GM12878 (cell line): ENCODE measurements around the gene FILIP1L. TPM values are rescaled to one million over a fixed set of nuclear protein-coding genes. Genes with fewer than 3 reads are reported as not detected.

Experiments
- CEBPB ChIP-seq, 2 experiments: fragments of 150-350 bp in 1 of 2; IDR thresholded peaks; 2 replicates each; pipeline ENCODE4 v1.6.1; 2012 to 2014; ENCODE audit warnings: low read depth in 2 of 2, low read length in 2 of 2, borderline replicate concordance in 1 of 2, inconsistent platforms in 1 of 2
- CHD2 ChIP-seq: IDR thresholded peaks from 2 replicates; pipeline ENCODE4 v1.6.1; 2011; ENCODE audit warnings: low read depth, low read length, improper control_type of control experiment, borderline replicate concordance
- EP300 ChIP-seq, 2 experiments: fragments of 150-350 bp in 1 of 2; IDR thresholded peaks; 2 replicates each; pipeline ENCODE4 v1.6.1; 2011 to 2012; ENCODE audit warnings: low read depth in 2 of 2, low read length in 2 of 2, borderline replicate concordance in 1 of 2, improper control_type of control experiment in 1 of 2, inconsistent platforms in 1 of 2; ENCODE audit not compliant: control insufficient read depth in 1 of 2
- HDGF ChIP-seq: fragments of 450-650 bp; IDR thresholded peaks from 2 replicates; pipeline ENCODE4 v1.6.1; 2016; ENCODE audit warnings: antibody characterized with exemption
- IKZF2 ChIP-seq, 2 experiments: fragments of 450-650 bp; IDR thresholded peaks; 2 replicates each; pipeline ENCODE4 v1.6.1; 2017; ENCODE audit warnings: mild to moderate bottlenecking in 2 of 2, moderate library complexity in 2 of 2
- LARP7 ChIP-seq: fragments of 450-650 bp; IDR thresholded peaks from 2 replicates; pipeline ENCODE4 v1.6.1; 2017; ENCODE audit warnings: mild to moderate bottlenecking
- NR2F1 ChIP-seq: fragments of 450-650 bp; conservative IDR thresholded peaks from 2 replicates; pipeline ENCODE4 v1.6.1; 2017; ENCODE audit warnings: mild to moderate bottlenecking
- RCOR1 ChIP-seq: conservative IDR thresholded peaks from 2 replicates; pipeline ENCODE4 v1.6.1; 2012; ENCODE audit warnings: low read depth, low read length, improper control_type of control experiment
- SMC3 ChIP-seq: IDR thresholded peaks from 2 replicates; pipeline ENCODE4 v1.6.1; 2011; ENCODE audit warnings: low read length, improper control_type of control experiment, borderline replicate concordance
- STAT1 ChIP-seq: fragments of 450-650 bp; conservative IDR thresholded peaks from 2 replicates; pipeline ENCODE4 v1.6.1; 2014; ENCODE audit warnings: antibody characterized with exemption, mild to moderate bottlenecking
- STAT3 ChIP-seq: IDR thresholded peaks from 2 replicates; pipeline ENCODE4 v1.6.1; 2011; ENCODE audit warnings: low read depth, low read length, improper control_type of control experiment
- TAF1 ChIP-seq: IDR thresholded peaks from 2 replicates; pipeline ENCODE4 v1.6.1; 2011; ENCODE audit warnings: mild to moderate bottlenecking, low read depth, low read length, borderline replicate concordance
- ZNF24 ChIP-seq: fragments of 450-650 bp; IDR thresholded peaks from 2 replicates; pipeline ENCODE4 v1.6.1; 2017; ENCODE audit warnings: antibody characterized with exemption, mild to moderate bottlenecking
- ZNF274 ChIP-seq: IDR thresholded peaks from one replicate; pipeline ENCODE4 v1.8.0; 2011; ENCODE audit not compliant: insufficient read length, insufficient read depth
- polyA plus RNA-seq, 11 experiments: library from polyadenylated mRNA; depleted of rRNA in 4 of 11; unstranded in 6 of 11; stranded (reverse) in 5 of 11; fragments of >200 nt; fragmentation: Nextera tagmentation in 4 of 11; fragmentation: Illumina TruSeq in 1 of 11; extraction: Ambion mirVana in 4 of 11; extraction: Trizol in 1 of 11; gene quantifications; 1 replicate in 1 of 11; 2 replicates in 10 of 11; pipeline versions ENCODE4 v1.2.1 to v1.2.3, GENCODE V29; 2011 to 2016; ENCODE audit warnings: inconsistent platforms in 2 of 11, missing spikeins in 2 of 11, low read depth in 1 of 11
- total RNA-seq, 4 experiments: library from RNA; depleted of rRNA in 3 of 4; stranded (reverse); fragments of >200 nt in 3 of 4; fragmentation: Illumina TruSeq in 1 of 4; extraction: Trizol in 1 of 4; gene quantifications; 2 replicates each; pipeline versions ENCODE4 v1.2.1 to v1.2.3, GENCODE V29; 2013 to 2021
- TF ChIP-seq, protein P1 (sequence below): fragments of 450-650 bp; IDR thresholded peaks from 2 replicates; pipeline ENCODE4 v1.6.1; 2018; ENCODE audit warnings: borderline replicate concordance, mild to moderate bottlenecking; ENCODE audit not compliant: partially characterized antibody
- TF ChIP-seq, protein P2 (sequence below): fragments of 450-650 bp; IDR thresholded peaks from 2 replicates; pipeline ENCODE4 v1.6.1; 2017; ENCODE audit warnings: mild to moderate bottlenecking, low read depth, inconsistent platforms; ENCODE audit not compliant: poor library complexity, severe bottlenecking
- TF ChIP-seq, protein P3 (sequence below): IDR thresholded peaks from 2 replicates; pipeline ENCODE4 v1.6.1; 2011; ENCODE audit warnings: mild to moderate bottlenecking, low read depth, low read length, moderate library complexity; ENCODE audit not compliant: insufficient replicate concordance
- TF ChIP-seq, protein P4 (sequence below): IDR thresholded peaks from 2 replicates; pipeline ENCODE4 v1.6.1; 2011; ENCODE audit warnings: borderline replicate concordance, low read depth, mild to moderate bottlenecking, moderate library complexity, low read length; ENCODE audit not compliant: insufficient read depth, poor library complexity, severe bottlenecking
- TF ChIP-seq, protein P5 (sequence below): fragments of 450-650 bp; IDR thresholded peaks from 2 replicates; pipeline ENCODE4 v1.6.1; 2017; ENCODE audit warnings: mild to moderate bottlenecking, moderate library complexity

Gene FILIP1L
- total and polyA plus RNA-seq, 10 of the 15 experiments (the other 5 are each of a cell fraction or from before 2014, with no cell fraction given), result 0.24 to 6.1 (median 3.5) TPM

DNA sequence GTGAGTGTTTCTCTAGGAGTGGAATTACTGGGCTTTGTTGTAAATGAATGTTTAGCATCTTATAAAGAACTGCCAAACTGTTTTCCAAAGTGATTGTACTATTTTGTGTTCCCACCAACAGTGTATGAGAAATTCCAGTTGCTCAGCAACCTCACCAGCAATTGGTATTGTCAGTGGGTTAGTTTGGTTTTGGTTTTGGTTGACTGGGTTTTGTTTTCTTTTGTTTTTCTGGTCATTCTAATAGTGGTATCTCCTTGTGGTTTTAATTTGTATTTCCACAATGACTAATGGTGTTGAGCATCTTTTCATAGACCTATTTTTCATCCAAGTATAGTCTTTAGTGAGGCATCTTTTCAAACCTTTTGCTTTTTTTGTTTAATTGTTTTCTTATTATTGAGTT is 27.1 kb downstream of the FILIP1L start (continued):
- TF ChIP-seq EP300 (IDR thresholded peaks at IDR 0.05; ENCODE audit: borderline replicate concordance in 1 of 2, control insufficient read depth in 1 of 2, low read depth in 2 of 2, low read length in 2 of 2) (peak; percentile 68 to 91; a peak in 3 of 4 replicates), NR2F1 (0 out of 2 replicates have a peak, but pooled peaks have one; percentile 15), ZNF274 (no peak), CHD2 (no peak), STAT3 (no peak), SMC3 (no peak; the same call in 1 of the 2 replicates), IKZF2 (IDR thresholded peaks at IDR 0.05) (peak; percentile 88 to 91), RCOR1 (no peak), LARP7 (no peak), HDGF (no peak), TAF1 (no peak), STAT1 (no peak), CEBPB (IDR thresholded peaks at IDR 0.05; ENCODE audit: borderline replicate concordance in 1 of 2, low read depth in 2 of 2, low read length in 2 of 2) (no peak; a peak in 1 of 4 replicates), ZNF24 (no peak)
- TF ChIP-seq, protein P1, sequence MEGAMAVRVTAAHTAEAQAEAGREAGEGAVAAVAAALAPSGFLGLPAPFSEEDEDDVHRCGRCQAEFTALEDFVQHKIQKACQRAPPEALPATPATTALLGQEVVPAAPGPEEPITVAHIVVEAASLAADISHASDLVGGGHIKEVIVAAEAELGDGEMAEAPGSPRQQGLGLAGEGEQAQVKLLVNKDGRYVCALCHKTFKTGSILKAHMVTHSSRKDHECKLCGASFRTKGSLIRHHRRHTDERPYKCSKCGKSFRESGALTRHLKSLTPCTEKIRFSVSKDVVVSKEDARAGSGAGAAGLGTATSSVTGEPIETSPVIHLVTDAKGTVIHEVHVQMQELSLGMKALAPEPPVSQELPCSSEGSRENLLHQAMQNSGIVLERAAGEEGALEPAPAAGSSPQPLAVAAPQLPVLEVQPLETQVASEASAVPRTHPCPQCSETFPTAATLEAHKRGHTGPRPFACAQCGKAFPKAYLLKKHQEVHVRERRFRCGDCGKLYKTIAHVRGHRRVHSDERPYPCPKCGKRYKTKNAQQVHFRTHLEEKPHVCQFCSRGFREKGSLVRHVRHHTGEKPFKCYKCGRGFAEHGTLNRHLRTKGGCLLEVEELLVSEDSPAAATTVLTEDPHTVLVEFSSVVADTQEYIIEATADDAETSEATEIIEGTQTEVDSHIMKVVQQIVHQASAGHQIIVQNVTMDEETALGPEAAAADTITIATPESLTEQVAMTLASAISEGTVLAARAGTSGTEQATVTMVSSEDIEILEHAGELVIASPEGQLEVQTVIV, result no peak
- TF ChIP-seq, protein P2, sequence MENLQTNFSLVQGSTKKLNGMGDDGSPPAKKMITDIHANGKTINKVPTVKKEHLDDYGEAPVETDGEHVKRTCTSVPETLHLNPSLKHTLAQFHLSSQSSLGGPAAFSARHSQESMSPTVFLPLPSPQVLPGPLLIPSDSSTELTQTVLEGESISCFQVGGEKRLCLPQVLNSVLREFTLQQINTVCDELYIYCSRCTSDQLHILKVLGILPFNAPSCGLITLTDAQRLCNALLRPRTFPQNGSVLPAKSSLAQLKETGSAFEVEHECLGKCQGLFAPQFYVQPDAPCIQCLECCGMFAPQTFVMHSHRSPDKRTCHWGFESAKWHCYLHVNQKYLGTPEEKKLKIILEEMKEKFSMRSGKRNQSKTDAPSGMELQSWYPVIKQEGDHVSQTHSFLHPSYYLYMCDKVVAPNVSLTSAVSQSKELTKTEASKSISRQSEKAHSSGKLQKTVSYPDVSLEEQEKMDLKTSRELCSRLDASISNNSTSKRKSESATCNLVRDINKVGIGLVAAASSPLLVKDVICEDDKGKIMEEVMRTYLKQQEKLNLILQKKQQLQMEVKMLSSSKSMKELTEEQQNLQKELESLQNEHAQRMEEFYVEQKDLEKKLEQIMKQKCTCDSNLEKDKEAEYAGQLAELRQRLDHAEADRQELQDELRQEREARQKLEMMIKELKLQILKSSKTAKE, result no peak
- TF ChIP-seq, protein P3, sequence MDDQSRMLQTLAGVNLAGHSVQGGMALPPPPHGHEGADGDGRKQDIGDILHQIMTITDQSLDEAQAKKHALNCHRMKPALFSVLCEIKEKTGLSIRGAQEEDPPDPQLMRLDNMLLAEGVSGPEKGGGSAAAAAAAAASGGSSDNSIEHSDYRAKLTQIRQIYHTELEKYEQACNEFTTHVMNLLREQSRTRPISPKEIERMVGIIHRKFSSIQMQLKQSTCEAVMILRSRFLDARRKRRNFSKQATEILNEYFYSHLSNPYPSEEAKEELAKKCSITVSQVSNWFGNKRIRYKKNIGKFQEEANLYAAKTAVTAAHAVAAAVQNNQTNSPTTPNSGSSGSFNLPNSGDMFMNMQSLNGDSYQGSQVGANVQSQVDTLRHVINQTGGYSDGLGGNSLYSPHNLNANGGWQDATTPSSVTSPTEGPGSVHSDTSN, result no peak
- TF ChIP-seq, protein P4, sequence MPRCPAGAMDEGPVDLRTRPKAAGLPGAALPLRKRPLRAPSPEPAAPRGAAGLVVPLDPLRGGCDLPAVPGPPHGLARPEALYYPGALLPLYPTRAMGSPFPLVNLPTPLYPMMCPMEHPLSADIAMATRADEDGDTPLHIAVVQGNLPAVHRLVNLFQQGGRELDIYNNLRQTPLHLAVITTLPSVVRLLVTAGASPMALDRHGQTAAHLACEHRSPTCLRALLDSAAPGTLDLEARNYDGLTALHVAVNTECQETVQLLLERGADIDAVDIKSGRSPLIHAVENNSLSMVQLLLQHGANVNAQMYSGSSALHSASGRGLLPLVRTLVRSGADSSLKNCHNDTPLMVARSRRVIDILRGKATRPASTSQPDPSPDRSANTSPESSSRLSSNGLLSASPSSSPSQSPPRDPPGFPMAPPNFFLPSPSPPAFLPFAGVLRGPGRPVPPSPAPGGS, result no peak
- TF ChIP-seq, protein P5, sequence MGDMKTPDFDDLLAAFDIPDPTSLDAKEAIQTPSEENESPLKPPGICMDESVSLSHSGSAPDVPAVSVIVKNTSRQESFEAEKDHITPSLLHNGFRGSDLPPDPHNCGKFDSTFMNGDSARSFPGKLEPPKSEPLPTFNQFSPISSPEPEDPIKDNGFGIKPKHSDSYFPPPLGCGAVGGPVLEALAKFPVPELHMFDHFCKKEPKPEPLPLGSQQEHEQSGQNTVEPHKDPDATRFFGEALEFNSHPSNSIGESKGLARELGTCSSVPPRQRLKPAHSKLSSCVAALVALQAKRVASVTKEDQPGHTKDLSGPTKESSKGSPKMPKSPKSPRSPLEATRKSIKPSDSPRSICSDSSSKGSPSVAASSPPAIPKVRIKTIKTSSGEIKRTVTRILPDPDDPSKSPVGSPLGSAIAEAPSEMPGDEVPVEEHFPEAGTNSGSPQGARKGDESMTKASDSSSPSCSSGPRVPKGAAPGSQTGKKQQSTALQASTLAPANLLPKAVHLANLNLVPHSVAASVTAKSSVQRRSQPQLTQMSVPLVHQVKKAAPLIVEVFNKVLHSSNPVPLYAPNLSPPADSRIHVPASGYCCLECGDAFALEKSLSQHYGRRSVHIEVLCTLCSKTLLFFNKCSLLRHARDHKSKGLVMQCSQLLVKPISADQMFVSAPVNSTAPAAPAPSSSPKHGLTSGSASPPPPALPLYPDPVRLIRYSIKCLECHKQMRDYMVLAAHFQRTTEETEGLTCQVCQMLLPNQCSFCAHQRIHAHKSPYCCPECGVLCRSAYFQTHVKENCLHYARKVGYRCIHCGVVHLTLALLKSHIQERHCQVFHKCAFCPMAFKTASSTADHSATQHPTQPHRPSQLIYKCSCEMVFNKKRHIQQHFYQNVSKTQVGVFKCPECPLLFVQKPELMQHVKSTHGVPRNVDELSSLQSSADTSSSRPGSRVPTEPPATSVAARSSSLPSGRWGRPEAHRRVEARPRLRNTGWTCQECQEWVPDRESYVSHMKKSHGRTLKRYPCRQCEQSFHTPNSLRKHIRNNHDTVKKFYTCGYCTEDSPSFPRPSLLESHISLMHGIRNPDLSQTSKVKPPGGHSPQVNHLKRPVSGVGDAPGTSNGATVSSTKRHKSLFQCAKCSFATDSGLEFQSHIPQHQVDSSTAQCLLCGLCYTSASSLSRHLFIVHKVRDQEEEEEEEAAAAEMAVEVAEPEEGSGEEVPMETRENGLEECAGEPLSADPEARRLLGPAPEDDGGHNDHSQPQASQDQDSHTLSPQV, result no peak
